Left lobe of liver (tissue), 2 donors: ENCODE measurements around the gene SIAH2. TPM values are rescaled to one million over a fixed set of nuclear protein-coding genes. Genes with fewer than 3 reads are reported as not detected.
"Not testable (repeated sequence)": the region's sequence is repeated elsewhere in the genome, so short reads cannot be mapped to it uniquely, and the experiment has no call there.

Experiments
- ATAC-seq: fragments of 200-7000 bp; cut with Tn5 transposase; one replicate; pipeline ENCODE4 v1.9.1; 2020; ENCODE audit warnings: mild to moderate bottlenecking, moderate library complexity
- DNase-seq: peaks from one replicate; pipeline ENCODE4 v3.0.0-alpha.2; 2020; ENCODE audit warnings: low spot score
- total RNA-seq: library from RNA; stranded (reverse); gene quantifications from one replicate; pipeline ENCODE4 v1.2.1, GENCODE V29; 2021
- donor health status: DM: no; HTN: no; CAD: no; lungs with moderate emphysema.
- donor health status: DM: no; HTN: yes; CAD: no.

The SIAH2 gene, protein sequence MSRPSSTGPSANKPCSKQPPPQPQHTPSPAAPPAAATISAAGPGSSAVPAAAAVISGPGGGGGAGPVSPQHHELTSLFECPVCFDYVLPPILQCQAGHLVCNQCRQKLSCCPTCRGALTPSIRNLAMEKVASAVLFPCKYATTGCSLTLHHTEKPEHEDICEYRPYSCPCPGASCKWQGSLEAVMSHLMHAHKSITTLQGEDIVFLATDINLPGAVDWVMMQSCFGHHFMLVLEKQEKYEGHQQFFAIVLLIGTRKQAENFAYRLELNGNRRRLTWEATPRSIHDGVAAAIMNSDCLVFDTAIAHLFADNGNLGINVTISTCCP
- 39.5 TPM for total RNA-seq

DNA sequence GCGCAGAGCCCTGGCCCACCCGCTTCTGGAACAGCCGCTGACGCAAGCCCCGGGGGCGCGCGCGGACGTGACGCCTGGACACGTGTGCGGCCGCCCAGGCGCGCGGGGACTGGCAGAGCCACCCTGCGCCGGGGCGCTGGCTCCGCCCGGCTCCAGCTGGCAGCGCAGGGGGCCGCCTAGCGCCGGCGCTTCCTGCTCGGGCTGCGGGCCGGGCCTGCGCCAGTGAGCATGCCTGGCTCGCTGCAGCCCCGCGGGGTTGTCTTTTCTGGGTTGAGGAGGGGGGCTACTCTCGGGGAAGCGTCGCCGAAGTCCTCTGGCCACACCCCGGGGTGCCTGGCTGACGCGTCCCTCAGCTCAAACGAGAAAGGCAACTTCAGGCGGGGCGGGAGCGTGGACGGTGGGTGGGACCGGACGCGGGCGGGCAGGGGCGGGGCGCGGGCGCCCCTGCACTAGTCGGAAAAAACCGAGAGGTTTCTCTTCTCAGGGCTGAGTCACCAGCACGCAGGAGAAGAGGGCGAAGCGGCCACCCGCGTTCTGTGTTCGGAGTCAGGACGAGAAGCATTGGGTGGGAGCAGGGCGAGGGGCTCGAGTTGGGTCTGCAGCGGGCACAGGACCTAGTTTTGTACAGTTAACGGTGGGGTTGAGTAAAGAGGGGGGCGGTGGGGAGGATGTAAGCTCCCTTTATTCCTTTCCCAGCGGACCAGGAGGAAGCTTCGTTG is at the start of gene SIAH2:
Gene SIAH2 (minus strand): TSS at position 48 of the 719 bp plus-strand sequence. CDS start 320 bp downstream, outside the sequence.
- ATAC-seq: peak; percentile 77
- peak; percentile 96 for DNase-seq

DNA sequence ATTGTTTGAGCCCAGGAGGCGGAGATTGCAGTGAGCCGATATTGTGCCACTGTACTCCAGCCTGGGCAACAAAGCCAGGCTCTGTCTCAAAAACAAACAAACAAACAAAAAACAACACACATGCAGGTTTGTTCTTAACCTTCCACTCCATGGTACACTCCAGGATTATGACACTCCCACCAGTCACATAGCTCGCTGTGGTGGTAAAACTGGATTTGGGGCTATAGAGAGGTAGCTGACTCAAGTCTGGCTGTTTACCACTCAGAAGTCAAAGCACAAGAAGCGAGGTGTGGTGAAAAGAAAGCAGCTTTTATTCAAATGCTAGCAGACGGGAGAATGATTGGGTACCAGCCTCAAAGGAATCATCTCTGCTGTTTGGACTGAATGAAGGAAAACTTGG is 49.0 kb upstream of the SIAH2 start:
- DNase-seq: no peak
- ATAC-seq: no peak

DNA sequence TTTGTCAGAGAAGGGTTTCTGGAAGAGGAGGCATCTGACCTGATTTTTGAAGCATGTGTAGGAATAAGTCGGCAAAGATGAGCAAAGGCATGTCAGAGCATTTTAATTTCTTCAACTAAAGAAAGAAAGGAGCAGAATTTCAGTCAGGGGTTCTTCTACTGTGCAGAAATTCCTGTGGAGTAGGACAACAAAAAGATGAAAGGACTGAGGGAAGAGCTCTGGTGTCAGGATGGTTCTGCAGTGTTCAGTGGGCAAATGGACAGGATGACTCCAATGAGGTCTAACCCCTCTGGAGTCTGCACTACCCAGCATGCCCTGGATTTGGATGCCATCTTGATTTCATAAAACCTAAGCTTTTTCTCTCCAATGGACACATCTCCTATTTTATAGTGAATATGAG is 47.7 kb upstream of the SIAH2 start:
- DNase-seq (no peak), ATAC-seq (no peak)

DNA sequence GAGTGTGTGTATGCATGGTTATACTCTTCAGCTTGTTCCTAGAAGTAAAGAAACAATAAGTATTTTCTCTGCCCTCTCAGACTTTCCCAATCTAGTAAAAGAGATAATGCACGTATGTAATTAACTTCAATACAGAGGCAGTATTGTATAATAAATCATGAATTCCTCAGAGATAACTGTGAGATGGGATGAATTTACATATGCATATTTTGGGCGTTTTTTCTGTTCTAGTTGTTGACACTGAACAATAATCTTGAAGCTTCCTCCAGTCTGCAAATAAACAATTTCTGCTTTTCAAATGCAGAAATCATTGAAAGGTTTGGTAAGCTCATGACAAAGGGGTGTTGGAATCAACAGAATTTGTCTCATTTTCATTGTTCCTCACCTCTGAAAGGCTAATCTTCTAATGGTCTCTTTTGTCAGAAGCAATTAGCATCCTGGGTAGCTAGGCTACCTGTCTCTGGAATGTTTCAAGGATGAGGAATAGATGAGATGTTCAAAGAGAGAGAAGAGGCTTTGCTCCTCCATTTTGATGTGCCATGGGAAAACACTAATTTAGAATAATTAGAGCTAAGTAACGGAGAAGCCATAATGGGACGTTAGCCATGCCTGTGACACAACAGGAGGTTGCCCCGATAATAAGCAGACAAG is 43.3 kb upstream of the SIAH2 start:
- DNase-seq: no peak

DNA sequence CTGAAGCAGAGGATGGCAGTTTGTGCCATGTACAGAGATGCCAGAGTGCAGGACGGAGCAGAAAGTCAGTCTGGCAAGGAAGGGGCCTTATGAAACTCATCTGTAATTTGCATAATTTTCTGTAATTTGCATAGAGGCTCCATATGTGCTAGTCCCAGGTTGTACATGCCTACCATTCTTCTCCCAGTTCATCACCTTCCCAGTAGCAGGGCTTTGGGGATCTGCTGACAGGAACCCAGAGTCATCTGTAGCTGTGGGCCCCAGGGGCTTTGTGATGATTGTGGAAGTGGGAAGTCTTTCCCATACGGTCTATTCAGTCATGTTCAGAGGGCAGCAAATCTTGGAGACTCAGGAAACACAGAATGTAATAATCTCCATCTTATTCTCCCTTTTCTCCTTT is 42.4 kb upstream of the SIAH2 start:
- DNase-seq: no peak
- no peak for ATAC-seq

More for the DNA sequence above, 43.3 kb upstream of the SIAH2 start:
- no peak for ATAC-seq

DNA sequence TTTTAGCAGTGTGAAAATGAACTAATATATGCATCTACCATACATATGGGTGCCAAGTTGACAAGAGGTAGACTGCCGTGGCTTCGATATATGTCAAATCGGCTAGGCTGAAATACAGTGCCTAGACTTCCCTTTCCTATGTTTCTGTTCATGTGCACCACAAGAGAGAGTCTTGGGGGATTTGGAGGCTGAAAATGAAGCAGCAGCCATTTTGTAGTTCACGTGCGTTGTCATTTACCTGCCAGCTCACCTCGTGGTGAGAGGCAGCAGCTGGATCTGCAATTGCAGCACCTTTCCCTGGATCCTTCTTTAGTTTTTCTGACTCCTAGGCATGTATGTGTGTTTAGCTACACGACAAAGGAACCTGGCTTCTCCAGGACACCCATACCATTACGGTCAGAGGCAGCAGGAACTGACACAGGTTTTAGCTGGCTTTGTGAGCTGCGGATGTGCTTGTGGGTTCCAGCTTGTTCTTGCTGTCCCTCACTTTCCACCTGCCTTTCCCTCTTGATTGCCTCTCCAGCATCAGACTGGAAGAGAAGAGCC is 40.5 kb upstream of the SIAH2 start:
- ATAC-seq: no peak
- DNase-seq: no peak

DNA sequence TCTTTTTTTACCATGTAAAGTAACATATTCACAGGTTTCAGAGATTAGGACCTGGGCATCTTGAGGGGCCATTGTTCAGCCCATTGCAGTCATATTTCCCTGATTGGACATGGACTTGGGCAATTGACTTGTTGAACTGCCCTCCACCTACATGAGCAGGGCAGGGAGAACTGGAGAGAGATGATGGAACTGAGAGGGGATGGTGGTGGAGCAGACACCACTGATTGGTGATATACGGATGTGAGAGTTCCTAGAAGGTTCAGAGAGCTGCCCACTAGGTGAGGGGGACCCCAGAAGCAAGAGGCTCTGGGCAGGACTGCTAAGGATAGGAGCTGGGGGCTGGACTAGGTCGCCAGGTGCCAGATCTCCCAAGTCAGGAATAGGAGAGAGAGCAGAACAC is 37.8 kb upstream of the SIAH2 start:
- ATAC-seq (no peak), DNase-seq (no peak)

DNA sequence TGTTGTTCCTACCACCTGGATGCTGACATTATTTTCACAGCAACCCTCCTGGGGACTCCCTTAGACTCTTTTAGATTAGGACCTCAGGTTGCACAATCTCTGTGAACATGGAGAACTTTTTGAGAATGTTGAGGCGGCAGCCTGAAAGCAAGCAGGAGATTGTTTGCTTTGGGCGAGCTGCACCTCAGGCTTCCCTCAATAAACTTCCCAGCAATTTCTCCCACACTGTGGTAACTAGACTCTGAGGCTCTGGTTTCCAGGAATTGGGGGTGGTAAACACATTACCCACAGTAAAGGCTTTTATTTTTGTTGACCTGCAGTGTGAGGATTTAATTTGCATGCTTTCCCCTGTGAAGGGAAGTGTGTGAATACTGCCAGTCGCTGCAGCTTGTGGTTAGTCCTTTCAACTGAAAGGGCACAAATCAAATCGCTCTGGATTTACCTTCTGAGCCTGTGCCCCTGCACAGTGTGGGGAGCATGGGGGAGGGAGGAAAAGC is 35.2 kb upstream of the SIAH2 start:
- ATAC-seq (peak; percentile 64), DNase-seq (no peak)

DNA sequence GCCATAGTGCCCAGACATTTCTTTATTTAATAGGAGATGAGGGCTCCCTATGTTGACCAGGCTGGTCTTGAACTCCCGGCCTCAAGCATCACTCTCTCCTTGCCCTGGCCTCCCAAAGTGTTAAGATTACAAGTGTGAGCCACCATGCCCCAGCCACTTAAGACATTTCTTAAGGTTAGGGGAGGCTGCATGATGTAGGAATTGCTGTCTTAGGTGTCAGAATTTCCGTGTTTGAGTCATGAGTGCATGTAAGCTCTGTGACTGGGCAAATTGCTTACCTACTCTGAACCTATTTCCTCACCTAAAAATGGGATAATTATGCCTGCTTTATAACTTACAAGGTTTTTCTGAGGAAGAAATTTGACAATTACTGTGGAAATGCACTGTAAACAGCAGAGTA is 34.2 kb upstream of the SIAH2 start:
- ATAC-seq: no peak
- DNase-seq: no peak

DNA sequence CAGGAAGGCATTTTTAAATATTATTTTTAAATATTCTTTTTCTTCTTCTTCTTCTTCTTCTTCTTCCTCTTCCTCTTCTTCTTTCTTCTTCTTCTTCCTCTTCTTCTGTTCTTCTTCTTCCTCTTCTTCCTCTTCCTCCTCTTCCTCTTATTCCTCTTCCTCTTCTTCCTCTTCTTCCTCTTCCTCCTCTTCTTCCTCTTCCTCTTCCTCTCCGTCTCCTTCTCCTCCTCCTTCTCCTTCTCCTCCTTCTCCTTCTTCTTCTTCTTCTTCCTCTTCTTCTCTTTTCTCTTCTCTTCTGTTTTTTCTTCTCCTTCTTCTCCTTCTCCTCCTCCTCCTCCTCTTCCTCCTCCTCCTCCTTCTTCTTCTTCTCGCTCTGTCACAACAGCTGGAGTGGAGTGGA is 33.6 kb upstream of the SIAH2 start:
- not testable (repeated sequence) for DNase-seq, ATAC-seq

DNA sequence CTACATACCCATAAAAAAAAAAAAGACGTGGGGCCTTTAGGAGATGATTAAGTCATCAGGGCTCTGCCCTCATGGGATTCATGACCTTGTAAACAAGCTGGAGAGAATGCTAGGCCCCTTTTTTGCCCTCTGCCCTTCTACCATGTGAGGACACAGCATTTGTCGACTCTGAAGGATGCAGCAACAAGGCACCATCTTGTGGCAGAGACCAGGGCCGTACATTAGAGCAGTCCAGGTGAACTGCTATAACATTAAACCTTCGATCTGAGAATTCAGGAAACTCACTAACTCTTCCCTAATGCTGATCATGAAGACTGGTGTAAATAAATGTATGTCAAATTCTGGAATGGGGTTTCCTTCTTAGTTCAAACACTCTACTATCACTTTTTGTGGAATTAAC is 30.7 kb upstream of the SIAH2 start:
- ATAC-seq (no peak), DNase-seq (no peak)

DNA sequence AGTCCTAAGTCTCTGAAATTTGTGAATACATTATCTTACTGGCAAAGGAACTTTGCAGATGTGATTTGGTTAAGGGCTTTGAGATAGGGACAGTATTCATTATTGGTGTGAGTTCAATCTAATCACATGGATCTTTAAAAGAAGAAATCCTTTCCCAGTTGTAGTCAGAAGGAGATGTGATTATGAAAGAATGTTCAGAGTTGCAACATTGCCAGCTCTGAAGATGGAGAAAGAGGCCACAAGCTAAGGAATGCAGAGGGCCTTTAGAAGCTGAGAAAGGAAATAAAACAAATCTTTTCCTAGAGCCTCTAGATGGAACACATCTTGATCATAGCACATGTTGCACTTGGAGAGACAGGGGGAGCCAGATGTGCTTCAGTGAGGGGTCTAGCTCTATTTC is 27.7 kb upstream of the SIAH2 start:
- DNase-seq (no peak), ATAC-seq (no peak)

DNA sequence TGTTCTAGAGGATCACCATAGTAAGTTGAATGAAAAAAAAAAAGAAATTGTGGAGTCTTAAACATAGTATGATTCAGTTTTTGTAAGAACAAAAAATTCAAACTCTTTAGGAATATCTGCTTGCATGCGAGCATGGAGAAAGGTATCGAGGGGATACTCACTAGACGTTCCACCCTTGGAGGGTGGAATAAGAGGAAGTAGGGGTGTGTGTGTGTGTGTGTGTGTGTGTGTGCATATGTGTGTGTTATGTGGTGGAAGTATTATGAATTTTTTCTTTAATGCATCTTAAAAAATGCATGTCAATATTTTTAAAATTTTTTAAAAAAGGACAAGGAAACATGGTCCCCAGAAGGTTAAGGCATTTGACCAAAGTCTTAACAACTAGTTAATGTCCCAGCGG is 26.5 kb upstream of the SIAH2 start:
- ATAC-seq (no peak), DNase-seq (no peak)

DNA sequence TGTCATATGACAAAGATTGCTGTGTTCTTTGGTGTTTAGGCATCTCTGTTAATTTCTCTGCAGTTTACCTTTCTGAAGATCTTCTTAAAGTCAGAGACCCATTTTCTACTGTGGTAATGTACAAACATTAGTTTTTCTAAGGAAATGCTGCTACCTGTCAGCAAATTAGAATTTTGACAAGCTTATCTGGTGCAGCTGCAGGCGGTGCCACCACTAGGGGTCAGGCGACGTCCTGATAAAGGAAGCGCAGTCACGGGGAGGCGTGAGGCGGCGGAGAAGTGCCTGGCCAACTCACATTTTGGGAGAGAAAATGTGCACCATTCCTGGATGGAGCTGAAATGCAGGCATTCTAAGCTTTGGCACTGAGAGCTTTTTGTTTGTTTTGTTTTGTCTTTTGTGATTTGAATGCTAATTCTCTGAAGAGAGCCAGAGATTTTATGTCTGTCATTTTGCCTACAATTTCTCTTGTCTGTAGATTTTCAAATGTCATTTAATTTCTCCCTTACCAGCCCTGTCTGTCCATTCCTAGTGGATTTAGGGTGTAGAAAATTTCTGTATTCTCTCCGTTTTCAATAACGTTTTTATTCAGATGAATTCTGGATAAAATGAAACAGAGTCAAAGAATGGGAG is 24.9 kb upstream of the SIAH2 start:
- DNase-seq: peak; percentile 83
- ATAC-seq: peak; percentile 100

DNA sequence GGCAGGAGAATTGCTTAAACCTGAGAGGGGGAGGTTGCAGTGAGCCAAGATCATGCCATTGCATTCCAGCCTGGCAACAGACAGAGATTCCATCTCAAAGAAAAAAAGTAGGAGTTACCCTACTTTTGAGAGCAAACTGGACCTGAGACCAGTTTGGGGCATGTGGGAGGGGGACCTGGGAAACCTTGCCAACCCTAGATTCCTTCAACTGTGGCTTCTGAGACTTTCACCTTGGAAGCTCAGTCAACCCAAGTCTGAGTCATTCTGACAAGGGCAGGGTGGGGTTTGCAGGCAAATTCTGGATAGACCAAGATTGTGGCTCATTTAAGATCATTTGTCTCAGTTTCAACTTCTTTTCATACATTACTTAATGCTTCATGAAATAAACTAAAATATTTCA is 23.8 kb upstream of the SIAH2 start:
- DNase-seq (no peak), ATAC-seq (no peak)

DNA sequence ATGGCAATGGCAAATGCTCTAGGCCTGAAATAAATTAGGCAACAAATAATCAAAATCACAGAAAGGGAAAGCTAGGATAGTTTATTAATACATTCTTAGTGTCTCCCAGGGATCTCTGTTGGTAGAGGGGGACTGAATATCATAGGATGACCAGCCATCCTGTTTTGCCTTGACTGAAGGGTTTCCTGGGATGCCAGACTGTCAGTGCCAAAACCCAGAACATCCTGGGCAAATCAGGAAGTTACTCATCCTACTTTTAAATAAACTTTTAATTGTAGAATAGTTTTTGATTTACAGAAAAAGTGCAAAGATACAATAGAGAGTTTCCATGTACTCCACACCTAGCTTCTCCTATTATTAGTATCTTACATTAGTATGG is 21.8 kb upstream of the SIAH2 start:
- ATAC-seq (no peak), DNase-seq (no peak)

DNA sequence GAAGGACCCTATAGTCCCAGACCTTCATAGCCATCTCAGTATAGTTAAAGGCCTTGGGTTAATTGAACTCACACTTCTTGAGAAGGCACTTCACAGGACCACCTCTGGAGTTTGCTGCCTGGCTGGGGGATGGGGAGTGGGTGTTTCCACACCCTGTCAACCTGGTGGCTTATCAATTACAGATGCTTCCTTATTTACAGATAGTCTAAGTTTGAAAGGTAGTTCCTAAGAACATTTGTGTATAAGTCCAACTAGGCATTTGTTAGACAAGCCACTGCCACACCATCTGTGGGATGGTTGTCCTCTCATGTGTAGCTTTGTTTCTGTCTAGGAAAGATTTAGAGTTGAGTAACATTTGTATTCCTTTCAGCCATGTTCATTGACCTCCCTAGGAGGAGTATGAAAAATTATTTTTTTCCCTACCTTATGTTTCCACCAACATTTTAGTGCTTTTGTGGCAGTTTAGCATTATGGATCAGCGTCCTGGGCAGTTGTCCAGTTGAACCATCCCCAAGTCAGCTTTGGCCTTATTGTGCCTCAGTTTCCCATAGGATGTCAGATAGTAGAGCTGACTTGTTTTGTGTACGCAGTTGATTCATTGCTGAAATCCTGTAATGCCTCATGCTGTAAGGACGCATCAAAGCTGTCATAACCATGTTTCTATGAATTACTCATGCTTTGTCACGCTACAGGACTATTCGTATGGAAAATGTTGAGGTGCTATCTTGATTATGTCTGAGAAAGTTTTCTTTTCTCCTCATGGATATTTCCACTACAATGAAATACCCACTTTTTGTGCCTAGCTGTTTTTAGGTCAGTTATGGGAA is 21.2 kb upstream of the SIAH2 start:
- no peak for ATAC-seq
- DNase-seq: no peak

DNA sequence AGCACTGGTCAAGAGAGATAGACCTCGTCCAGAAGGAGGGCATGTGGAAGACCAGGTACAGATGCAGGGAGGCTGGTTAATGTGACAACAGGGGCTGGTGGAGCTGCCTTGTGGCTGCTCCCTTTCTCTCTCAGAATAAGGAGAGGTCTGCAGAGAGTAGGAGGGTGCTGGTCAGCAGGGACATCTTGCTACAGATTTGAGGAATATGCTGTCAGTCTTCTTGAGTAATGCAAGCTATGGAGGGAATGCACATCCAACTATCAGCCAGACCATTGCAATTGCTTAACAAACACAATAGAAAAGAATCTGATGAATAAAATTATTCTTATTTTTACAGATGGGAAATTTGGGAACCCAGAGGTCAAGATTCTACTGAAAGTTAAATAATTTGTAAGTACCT is 20.3 kb upstream of the SIAH2 start:
- no peak for ATAC-seq

DNA sequence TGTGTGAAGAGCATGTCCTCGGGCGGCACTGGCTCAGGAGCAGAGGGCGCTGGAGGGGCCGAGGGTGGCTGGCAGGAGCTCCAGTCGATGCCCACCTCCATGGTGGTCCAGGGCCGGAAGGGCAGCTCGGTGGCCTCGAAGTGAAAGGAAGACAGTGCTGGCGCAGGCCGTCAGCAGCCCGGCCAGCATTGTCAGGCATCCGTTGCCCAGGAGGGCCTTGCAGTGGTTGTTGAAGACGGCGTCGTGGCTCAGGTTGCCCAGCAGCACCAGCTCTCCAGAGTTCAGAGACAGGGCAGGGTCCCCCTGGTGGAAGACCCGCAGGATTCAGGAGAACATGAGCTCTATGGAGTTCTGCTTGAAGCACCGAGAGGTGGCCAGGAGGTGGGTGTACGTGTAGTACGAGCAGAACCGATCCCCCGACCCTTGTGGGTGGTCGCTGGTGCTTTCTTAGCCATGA is 16.5 kb upstream of the SIAH2 start:
- DNase-seq (no peak), ATAC-seq (no peak)

More for the DNA sequence above, 20.3 kb upstream of the SIAH2 start:
- DNase-seq: no peak

DNA sequence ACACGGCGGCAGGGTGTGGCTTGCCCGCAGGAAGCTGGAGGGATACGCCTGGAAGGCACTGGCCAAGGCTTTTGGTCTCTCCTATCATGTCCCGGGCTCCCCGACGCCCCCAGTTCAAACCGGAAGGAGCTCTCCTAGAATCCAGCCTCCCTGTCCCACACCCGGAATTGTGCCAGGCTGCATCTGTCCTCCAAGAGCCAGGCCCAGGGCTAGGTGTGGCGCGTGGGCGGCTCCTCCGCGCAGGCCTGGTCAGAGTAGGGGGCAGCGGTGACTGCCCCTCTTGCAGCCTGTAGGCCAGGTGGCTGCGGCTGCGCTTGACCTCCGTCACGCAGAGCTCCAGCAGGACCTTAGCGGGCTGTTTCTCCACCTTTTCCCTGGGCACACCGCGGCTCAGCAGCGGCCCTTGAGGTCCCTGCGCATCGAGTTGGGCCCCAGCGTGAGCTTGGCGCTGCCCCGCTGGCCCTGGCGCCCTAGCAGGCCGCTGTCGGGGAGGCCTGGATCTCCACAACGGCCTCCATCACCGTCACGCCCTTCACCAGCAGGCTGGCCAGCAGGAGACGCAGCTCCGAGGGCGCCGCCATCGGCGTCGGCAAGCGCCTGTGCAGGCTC is 15.9 kb upstream of the SIAH2 start:
- ATAC-seq (no peak), DNase-seq (no peak)
